HG02970 (cell line): Measurements from ENCODE around the gene YARS2.

Source experiments
- ATAC-seq: cut with Tn5 transposase; IDR thresholded peaks from one replicate; pipeline ENCODE4 v1.9.1; 2021; ENCODE audit warnings: mild to moderate bottlenecking, moderate library complexity, moderate number of reproducible peaks; ENCODE audit not compliant: unreplicated experiment, low FRiP score

YARS2 gene

GRCh38 chr12:32755654-32756475 lies at the start of gene YARS2:
YARS2 (minus strand) TSS chr12:32755897; CDS start chr12:32755874, 23 bp downstream.
- ATAC-seq: peak; percentile 90

DNA sequence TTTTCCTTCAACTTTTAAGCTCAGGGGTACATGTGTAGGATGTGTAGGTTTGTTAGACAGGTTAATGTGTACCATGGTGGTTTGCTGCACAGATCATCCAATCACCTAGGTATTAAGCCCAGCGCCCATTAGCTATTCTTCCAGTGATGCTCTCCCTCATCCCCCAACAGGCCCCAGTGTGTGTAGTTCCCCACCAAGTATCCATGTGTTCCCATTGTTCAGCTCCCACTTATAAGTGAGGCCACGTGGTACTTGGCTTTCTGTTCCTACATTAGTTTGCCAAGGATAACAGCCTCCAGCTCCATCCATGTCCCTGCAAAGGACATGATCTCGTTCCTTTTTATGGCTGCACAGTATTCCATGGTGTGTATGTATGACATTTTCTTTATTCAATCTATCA lies 48.6 kb upstream of the YARS2 start:
- no peak for ATAC-seq

GRCh38 chr12:32801269-32801980 lies 45.7 kb upstream of the YARS2 start:
- ATAC-seq: no peak

GRCh38 chr12:32794281-32794680 lies 38.6 kb upstream of the YARS2 start:
- no peak for ATAC-seq

DNA sequence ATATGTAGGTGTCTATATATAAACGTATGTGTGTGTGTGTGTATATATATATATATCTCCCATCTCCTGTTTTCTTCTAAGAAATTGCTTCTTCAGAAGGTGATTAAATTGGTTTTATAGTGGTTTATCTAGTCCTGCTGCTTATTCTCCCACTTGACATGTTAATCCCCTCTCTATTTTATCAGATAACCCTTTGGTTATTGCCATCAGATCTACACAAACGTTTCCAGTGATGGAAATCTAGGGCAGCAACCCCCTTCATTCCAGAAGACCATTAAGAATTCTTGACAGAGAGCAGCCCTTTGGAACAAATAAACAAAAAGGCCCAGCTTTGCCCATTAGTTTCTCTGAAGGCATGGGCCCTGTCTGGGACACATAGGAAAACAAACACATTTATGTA lies 34.2 kb upstream of the YARS2 start:
- no peak for ATAC-seq

DNA sequence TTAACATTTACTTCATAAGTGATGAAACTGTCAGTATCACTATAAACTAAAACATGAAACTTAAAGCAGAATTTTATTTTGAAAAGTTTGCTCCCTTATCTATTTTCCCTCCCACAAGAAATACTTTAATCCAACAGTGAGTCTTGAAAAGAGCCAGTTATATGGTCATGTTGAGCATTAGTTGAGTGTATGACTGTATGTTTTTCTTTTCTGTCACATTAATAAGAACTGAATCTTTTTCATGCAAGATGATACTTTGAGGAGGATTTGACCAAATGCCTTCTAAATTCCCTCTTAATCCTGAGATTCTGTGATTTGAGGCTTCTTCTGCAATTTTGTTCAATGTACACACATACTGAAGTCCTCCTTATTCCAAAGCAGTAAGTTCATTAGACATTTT lies 33.7 kb upstream of the YARS2 start:
- no peak for ATAC-seq

GRCh38 chr12:32788405-32788804 lies 32.7 kb upstream of the YARS2 start:
- ATAC-seq: no peak

DNA sequence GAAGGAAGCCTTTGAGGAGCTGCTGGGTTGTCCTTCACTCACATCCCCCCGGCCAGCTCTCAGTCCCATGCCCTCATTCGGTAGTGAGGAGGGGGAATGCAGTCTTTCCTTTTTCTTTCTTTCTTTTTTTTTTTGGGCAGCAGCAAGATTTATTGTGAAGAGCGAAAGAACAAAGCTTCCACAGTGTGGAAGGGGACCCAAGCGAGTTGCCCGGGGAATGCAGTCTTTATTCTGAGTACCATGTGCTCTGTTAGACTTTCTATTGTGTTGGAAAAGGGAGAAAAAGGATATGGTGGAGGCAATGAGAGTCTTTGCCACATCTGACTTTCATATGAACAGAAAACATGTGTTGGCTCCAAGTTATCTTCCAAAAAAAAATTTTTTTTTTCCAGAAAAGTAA lies 29.9 kb upstream of the YARS2 start:
- ATAC-seq: no peak

GRCh38 chr12:32783029-32783428 lies 27.3 kb upstream of the YARS2 start:
- no peak for ATAC-seq

DNA sequence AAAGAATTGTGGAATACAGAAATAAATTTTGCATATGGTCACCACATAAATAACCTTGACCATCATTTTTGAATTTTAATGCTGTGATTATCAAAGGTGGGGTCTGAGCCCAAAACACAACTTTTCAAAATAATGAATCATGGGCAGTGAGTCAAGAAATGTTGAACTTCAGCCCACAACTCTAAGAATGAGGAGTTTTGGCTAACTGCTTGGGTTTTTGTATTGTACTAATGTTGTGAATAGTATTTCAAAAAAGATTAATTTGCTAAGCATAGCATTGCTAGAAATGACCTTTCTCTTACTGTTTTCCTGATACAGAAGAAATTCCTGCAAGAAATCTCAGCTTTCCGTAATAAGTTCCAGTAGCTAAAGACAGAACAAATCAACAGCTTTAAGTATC lies 24.4 kb upstream of the YARS2 start:
- ATAC-seq: no peak

DNA sequence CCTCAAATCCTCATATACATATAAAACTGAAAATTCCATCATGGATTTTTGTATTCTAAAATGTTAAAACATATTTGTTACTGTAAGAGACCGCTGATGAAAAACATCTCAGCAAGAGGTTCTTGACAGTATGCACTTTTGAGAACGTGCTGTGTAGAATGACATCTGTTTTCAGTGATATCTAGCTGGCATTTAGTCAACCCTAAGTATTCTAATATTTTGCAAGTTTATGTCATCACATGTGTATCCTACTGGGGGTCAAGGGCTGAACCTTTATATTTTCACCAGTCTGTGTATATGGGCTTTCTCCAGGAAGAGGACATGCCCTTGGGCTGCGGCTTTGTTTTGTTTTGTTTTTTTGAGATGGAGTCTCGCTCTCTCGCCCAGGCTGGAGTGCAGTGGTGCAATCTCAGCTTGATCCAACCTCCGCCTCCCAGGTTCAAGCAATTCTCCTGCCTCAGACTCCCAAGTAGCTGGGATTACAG lies 22.0 kb upstream of the YARS2 start:
- no peak for ATAC-seq

GRCh38 chr12:32777159-32777558 lies 21.5 kb upstream of the YARS2 start:
- ATAC-seq: no peak

DNA sequence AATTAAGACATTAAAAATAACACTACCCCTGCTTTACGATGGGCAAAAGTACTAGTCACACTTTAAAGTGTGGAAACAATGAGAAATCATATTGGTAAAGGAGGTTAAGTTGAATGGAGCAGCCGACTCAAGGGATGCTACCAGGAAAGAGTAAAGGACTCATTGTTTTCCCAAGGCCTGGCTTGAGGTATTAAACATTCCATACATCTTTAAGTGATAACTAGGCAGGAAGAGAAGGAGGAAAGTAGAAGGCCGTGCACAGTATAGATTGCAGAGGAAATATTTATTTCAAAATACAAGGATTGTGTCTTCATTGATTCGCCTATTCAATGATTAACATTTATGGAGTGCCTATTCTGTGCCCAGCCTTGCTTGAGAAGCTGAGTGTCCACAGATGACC lies 20.6 kb upstream of the YARS2 start:
- no peak for ATAC-seq

GRCh38 chr12:32773691-32774090 lies 18.0 kb upstream of the YARS2 start:
- ATAC-seq: no peak

- no peak for ATAC-seq
Measured at GRCh38 chr12:32770141-32770540, 14.4 kb upstream of the YARS2 start.

DNA sequence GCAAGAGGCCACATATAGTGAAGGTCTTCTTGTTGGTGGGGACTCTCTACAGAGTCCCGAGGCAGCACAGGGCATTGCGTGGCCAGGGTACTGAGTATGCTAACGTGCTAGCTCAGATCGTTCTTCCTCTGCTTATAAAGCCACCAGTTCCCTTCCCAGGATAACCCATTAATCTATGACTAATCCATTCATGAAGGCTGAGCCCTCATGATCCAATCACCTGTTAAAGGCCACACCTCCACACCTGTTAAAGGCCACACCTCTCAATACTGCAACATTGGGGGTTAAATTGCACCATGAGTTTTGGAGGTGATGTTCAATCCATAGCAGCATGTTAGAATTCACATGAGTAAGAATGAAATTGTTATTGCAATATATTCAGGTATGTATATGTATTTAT lies 12.8 kb upstream of the YARS2 start:
- ATAC-seq: no peak

DNA sequence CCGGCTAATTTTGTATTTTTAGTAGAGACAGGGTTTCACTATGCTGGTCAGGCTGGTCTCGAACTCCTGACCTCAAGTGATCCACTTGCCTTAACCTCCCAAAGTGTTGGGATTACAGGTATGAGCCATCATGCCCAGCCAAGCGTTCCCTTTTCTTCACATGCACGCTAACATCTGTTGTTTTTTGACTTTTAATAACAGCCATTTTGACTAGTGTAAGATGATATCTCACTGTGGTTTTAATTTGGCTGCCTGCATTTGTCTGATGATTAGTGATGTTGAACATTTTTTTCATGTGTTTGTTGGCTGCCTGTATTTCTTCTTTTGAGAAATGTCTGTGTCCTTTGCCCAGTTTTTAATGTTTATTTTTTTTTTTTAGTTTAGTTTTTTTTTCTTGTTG lies 10.2 kb upstream of the YARS2 start:
- no peak for ATAC-seq

DNA sequence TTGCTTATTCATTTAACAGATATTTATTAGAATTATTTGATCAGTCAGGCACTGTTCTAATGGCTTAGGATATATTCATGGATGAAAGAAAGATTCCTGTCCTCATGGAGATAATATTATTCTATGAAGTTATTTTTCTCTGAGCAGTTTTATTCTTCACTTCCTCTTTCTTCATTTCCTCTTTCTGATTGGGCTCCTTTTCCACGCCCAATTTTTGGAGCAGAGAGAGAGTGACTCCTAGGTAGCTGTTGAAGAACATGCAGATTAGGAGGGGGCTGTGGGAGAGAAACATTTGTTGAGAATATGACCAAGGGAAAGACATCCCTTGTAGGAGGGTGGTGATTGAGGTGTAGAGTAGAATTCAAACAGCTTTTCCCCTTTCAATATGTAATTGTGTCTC lies 6.0 kb upstream of the YARS2 start:
- ATAC-seq: no peak

- no peak for ATAC-seq
Measured at GRCh38 chr12:32757157-32757556, 1.5 kb upstream of the YARS2 start.

GRCh38 chr12:32756476-32757066 lies 874 bp upstream of the YARS2 start:
- ATAC-seq: no peak

- ATAC-seq: peak; percentile 67
Measured at GRCh38 chr12:32755051-32755653, 545 bp downstream of the YARS2 start.
